Smooth muscle cell (in vitro differentiated cells): ENCODE measurements around the gene PRR5L. TPM values are rescaled to one million over a fixed set of nuclear protein-coding genes. Genes with fewer than 3 reads are reported as not detected.

ENCODE experiments used
- DNase-seq: peaks from one replicate; lab custom pipeline; 2025; ENCODE audit not compliant: unreplicated experiment; lab: John Stamatoyannopoulos, UW
- H2AFZ ChIP-seq: fragments of 200-600 bp; sonication (generic); 2 replicates; pipeline ENCODE4 v1.6.0; 2016; ENCODE audit warnings: antibody characterized with exemption, low read depth, mild to moderate bottlenecking
- H3F3A ChIP-seq: fragments of 200-600 bp; sonication (generic); 2 replicates; pipeline ENCODE4 v1.6.0; 2017; ENCODE audit warnings: antibody characterized with exemption, low read depth
- H3K27ac ChIP-seq: fragments of 200-600 bp; sonication (generic); 2 replicates; pipeline ENCODE4 v1.5.1; 2016; ENCODE audit warnings: low read depth, mild to moderate bottlenecking
- H3K27me3 ChIP-seq: fragments of 200-600 bp; sonication (generic); 2 replicates; pipeline ENCODE4 v1.6.1; 2016; ENCODE audit warnings: low read depth, mild to moderate bottlenecking
- H3K36me3 ChIP-seq: fragments of 200-600 bp; sonication (generic); 2 replicates; pipeline ENCODE4 v1.5.1; 2016; ENCODE audit warnings: low read depth
- H3K4me1 ChIP-seq: fragments of 200-600 bp; sonication (generic); 2 replicates; pipeline ENCODE4 v1.5.1; 2016; ENCODE audit warnings: low read depth
- H3K4me2 ChIP-seq: fragments of 200-600 bp; sonication (generic); 2 replicates; pipeline ENCODE4 v1.6.0; 2016; ENCODE audit warnings: mild to moderate bottlenecking
- H3K4me3 ChIP-seq: fragments of 200-600 bp; sonication (generic); 2 replicates; pipeline ENCODE4 v1.5.1; 2016; ENCODE audit warnings: mild to moderate bottlenecking
- H3K79me2 ChIP-seq: fragments of 200-600 bp; sonication (generic); 2 replicates; pipeline ENCODE4 v1.6.0; 2016; ENCODE audit warnings: low read depth, mild to moderate bottlenecking
- H3K9ac ChIP-seq: fragments of 200-600 bp; sonication (generic); 2 replicates; pipeline ENCODE4 v1.6.0; 2016; ENCODE audit warnings: low read depth
- H3K9me3 ChIP-seq: fragments of 200-600 bp; sonication (generic); replicated peaks from 2 replicates; pipeline ENCODE4 v1.5.1; 2016; ENCODE audit warnings: low read depth
- H4K20me1 ChIP-seq: fragments of 200-600 bp; sonication (generic); 2 replicates; pipeline ENCODE4 v1.6.0; 2016; ENCODE audit warnings: low read depth
- CTCF ChIP-seq: fragments of 200-600 bp; sonication (generic); IDR thresholded peaks from 2 replicates; pipeline ENCODE4 v1.5.1; 2017; ENCODE audit warnings: borderline replicate concordance, mild to moderate bottlenecking, antibody characterized with exemption; ENCODE audit not compliant: insufficient read depth, poor library complexity, severe bottlenecking
- WGBS: methylation state at CpG from one replicate; pipeline ENCODE4 v1.1.7; 2016; ENCODE audit warnings: low lambda C conversion rate; 5-methylcytosine and 5-hydroxymethylcytosine counted together
- polyA plus RNA-seq: library from polyadenylated mRNA; unstranded; fragments of >200 nt; fragmentation: Nextera tagmentation; extraction: Ambion mirVana; gene quantifications from 2 replicates; pipeline ENCODE4 v1.2.1, GENCODE V29; 2016
- total RNA-seq: library from RNA; depleted of rRNA; stranded (reverse); fragments of >200 nt; gene quantifications from 2 replicates; pipeline ENCODE4 v1.2.3, GENCODE V29; 2014

PRR5L gene
- total and polyA plus RNA-seq, 2 experiments from 2014 or later, result 21.4 to 41.4 TPM

GRCh38 chr11:36462321-36462720 is 166.2 kb downstream of the PRR5L start:
- DNase-seq, result no peak
- no peaks in the 10 kb centered on the region for H3K36me3 ChIP-seq
- H3K4me2 ChIP-seq, result no peak overlapping the region
- WGBS, result 98% methylated on average over 15 of the region's 15 CpGs
- no peaks in the 10 kb centered on the region for H4K20me1 ChIP-seq
- peaks cover 3% of the 10 kb centered on the region for H3K4me1 ChIP-seq
- peaks cover 4% of the 10 kb centered on the region for H3F3A ChIP-seq
- H2AFZ ChIP-seq, result no peak overlapping the region
- H3K9me3 ChIP-seq, result no peaks in the 10 kb centered on the region
- no peak overlapping the region for H3K27ac ChIP-seq
- TF ChIP-seq CTCF, result no peak
- no peak overlapping the region for H3K4me3 ChIP-seq
- no peaks in the 10 kb centered on the region for H3K79me2 ChIP-seq
- H3K9ac ChIP-seq, result no peak overlapping the region
- no peaks in the 10 kb centered on the region for H3K27me3 ChIP-seq

- H3K4me1 ChIP-seq, result peaks cover 9% of the 10 kb centered on the region
- H3K4me2 ChIP-seq, result peak overlapping the region; percentile 50
- WGBS, result 39% methylated on average over 3 of the region's 3 CpGs
- no peak overlapping the region for H3K4me3 ChIP-seq
- no peaks in the 10 kb centered on the region for H3K36me3 ChIP-seq
- no peak overlapping the region for H2AFZ ChIP-seq
- peak overlapping the region; percentile 63 for H3K27ac ChIP-seq
- no peaks in the 10 kb centered on the region for H3K27me3 ChIP-seq
- no peak overlapping the region for H3K9ac ChIP-seq
- DNase-seq, result no peak
- no peaks in the 10 kb centered on the region for H3K79me2 ChIP-seq
- H3K9me3 ChIP-seq, result no peaks in the 10 kb centered on the region
- H4K20me1 ChIP-seq, result no peaks in the 10 kb centered on the region
- TF ChIP-seq CTCF, result no peak
- peaks cover 4% of the 10 kb centered on the region for H3F3A ChIP-seq
Observed at GRCh38 chr11:36463781-36464180, 167.7 kb downstream of the PRR5L start.

- H2AFZ ChIP-seq, result no peak overlapping the region
Observed at GRCh38 chr11:36464720-36465119, 168.6 kb downstream of the PRR5L start.

More at GRCh38 chr11:36464720-36465119, 168.6 kb downstream of the PRR5L start:
- H3K27ac ChIP-seq, result peak overlapping the region; percentile 63
- H3K4me3 ChIP-seq, result no peak overlapping the region
- no peaks in the 10 kb centered on the region for H3K9me3 ChIP-seq
- DNase-seq, result no peak
- H3F3A ChIP-seq, result peaks cover 10% of the 10 kb centered on the region
- no peaks in the 10 kb centered on the region for H3K79me2 ChIP-seq
- no peaks in the 10 kb centered on the region for H4K20me1 ChIP-seq
- no peaks in the 10 kb centered on the region for H3K27me3 ChIP-seq
- H3K4me2 ChIP-seq, result peak overlapping the region; percentile 50
- no peak overlapping the region for H3K9ac ChIP-seq
- WGBS, result 66% methylated on average over 3 of the region's 3 CpGs
- TF ChIP-seq CTCF, result no peak
- no peaks in the 10 kb centered on the region for H3K36me3 ChIP-seq
- peaks cover 18% of the 10 kb centered on the region for H3K4me1 ChIP-seq
